Spinal cord (tissue), 10 donors: Measurements from ENCODE around the gene RXRA. TPM values are rescaled to one million over a fixed set of nuclear protein-coding genes. Genes with fewer than 3 reads are reported as not detected.
A peak's percentile ranks its signal among the peaks of the same experiment; 100 is the strongest.

Experiments used
- DNase-seq, 6 donors: peaks; one replicate each; pipeline versions ENCODE4 v3.0.0 to v3.0.0-alpha.2; 2013 to 2015; ENCODE audit warnings: low spot score in 6 of 6, low read depth in 4 of 6
- H3K27ac ChIP-seq: one replicate; pipeline ENCODE4 v1.5.1; 2013; ENCODE audit warnings: low read depth, low read length, control low read depth
- H3K27me3 ChIP-seq: one replicate; pipeline ENCODE4 v1.6.1; 2013; ENCODE audit warnings: low read length; ENCODE audit not compliant: control insufficient read depth, insufficient read depth
- H3K36me3 ChIP-seq: one replicate; pipeline ENCODE4 v1.6.1; 2013; ENCODE audit warnings: low read length; ENCODE audit not compliant: control insufficient read depth, insufficient read depth
- H3K4me1 ChIP-seq: one replicate; pipeline ENCODE4 v1.6.1; 2013; ENCODE audit warnings: low read length; ENCODE audit not compliant: control insufficient read depth, insufficient read depth
- H3K4me3 ChIP-seq: one replicate; pipeline ENCODE4 v1.5.1; 2013; ENCODE audit warnings: low read depth, low read length, control low read depth
- H3K9me3 ChIP-seq: one replicate; pipeline ENCODE4 v1.6.1; 2013; ENCODE audit warnings: low read length; ENCODE audit not compliant: control insufficient read depth, insufficient read depth
- WGBS: methylation state at CpG from one replicate; pipeline ENCODE4 v1.1.5; 2013; ENCODE audit warnings: missing lambda C conversion rate; ENCODE audit not compliant: insufficient coverage; 5-methylcytosine and 5-hydroxymethylcytosine counted together
- polyA plus RNA-seq, 2 donors: library from polyadenylated mRNA; unstranded; fragments of 120-200 nt; gene quantifications; one replicate each; pipeline ENCODE4 v1.2.1, GENCODE V29; 2013; ENCODE audit not compliant: insufficient read length in 2 of 2
- total RNA-seq, 2 donors: library from RNA; depleted of rRNA in 1 of 2; stranded (reverse); fragments of 120-200 nt in 1 of 2; fragments of >200 nt in 1 of 2; gene quantifications; one replicate each; pipeline versions ENCODE4 v1.2.3 to v1.2.4, GENCODE V29; 2013 to 2014
- donor health status: healthy.

Gene RXRA
- total and polyA plus RNA-seq, 4 donors, result 9.4 to 32.3 (median 26.1) TPM

DNA sequence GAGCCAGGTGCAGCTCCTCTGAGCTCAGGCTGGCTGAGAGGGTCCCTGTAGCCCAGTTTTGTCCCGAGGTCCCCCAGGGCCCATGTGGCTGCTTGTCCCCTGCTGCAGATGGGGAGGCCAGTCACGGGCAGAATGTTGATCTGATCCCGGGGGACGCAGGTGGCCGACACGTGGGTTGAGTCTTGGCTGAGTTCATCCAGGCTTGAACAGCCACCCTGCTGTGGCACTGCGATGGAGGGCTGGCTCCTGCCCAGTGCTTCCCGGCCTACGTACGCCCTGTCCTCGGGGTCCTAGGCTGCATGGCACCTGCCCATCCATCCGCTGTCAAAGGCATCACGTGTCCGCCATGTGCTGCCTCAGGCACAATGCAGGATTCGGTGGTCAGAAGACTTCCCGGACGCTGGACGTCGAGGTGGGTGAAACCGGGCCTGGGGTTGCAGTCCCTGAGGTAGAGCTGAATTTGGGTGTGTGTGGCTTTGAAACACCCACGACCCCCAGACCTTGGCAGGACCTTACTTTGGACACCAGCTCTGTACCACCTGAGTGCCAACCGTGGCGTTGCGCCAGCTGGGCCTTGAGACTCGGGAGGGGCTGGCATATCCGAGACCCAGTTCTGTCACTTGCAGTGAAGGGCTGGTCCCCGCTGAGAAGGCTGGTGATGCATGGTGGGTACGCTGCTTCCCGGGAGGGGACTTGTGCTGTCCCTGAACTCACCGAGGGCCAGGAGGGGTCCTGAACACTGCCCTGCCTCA, 22.3 kb downstream of the RXRA start:
- Histone ChIP-seq H3K9me3 (no peaks in the 10 kb centered on the region), H3K27ac (no peak overlapping the region), H3K4me1 (peaks cover 91% of the 10 kb centered on the region), H3K27me3 (no peaks in the 10 kb centered on the region), H3K36me3 (peaks cover 39% of the 10 kb centered on the region), H3K4me3 (no peak overlapping the region)
- no peak for DNase-seq
- 51% methylated on average over 27 of the region's 30 CpGs for WGBS

DNA sequence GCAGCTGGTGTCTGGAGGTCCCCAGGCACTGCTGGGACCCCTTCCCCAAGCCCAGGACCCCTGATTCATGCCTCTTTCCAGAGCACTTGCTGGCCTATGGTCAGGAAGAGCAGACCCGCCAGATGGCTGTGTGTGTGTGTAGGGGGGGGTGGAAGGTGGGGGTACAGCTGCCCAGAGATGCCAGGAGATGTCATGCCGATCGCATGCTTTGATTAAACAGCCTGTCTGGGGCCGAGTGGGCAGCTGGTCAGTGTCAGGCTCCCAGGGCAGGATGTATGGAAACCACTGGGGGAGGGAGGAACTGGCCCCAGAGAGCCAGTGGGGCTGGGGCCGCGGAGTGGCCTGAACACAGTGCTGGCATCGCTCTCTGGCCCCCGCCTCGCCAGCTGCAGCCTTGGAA, 23.7 kb downstream of the RXRA start:
- H3K27me3 ChIP-seq, result no peaks in the 10 kb centered on the region
- H3K27ac ChIP-seq, result no peak overlapping the region
- H3K4me1 ChIP-seq, result peaks cover 90% of the 10 kb centered on the region
- DNase-seq, result no peak
- peaks cover 35% of the 10 kb centered on the region for H3K36me3 ChIP-seq
- no peaks in the 10 kb centered on the region for H3K9me3 ChIP-seq
- WGBS, result 78% methylated on average over 9 of the region's 9 CpGs
- H3K4me3 ChIP-seq, result no peak overlapping the region

DNA sequence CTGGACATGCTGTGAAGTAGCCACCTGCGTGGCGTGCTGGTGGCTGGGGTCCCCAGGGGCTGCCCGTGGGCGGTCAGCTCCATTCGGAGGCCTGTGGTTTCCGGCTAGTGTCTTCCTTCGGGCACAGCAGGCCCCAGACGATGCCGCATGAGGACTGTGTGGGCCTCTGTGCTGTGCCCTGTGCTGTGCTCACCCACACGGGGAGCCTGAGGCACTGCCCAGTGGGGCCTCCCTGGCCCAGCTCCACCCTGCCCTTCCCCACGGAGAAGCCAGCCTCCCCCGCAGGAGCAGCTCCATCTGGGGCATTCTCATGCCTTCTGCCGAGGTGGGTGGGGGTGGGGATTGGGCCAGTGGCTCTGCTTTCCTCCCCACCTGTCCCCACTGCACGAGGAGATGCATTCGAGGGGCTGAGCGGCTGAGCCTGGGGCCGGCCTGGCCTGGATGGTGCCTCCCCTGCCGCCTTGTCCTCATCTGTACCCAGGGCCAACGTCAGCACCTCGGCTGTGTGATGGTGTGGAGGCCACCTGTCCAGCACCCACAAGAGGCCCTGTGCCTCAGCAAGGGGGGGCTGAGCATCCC, 24.2 kb downstream of the RXRA start:
- Histone ChIP-seq H3K36me3 (peaks cover 35% of the 10 kb centered on the region), H3K4me3 (no peak overlapping the region), H3K9me3 (no peaks in the 10 kb centered on the region), H3K27ac (no peak overlapping the region), H3K27me3 (no peaks in the 10 kb centered on the region), H3K4me1 (peaks cover 87% of the 10 kb centered on the region)
- DNase-seq, result no peak
- WGBS, result 65% methylated on average over 14 of the region's 20 CpGs

DNA sequence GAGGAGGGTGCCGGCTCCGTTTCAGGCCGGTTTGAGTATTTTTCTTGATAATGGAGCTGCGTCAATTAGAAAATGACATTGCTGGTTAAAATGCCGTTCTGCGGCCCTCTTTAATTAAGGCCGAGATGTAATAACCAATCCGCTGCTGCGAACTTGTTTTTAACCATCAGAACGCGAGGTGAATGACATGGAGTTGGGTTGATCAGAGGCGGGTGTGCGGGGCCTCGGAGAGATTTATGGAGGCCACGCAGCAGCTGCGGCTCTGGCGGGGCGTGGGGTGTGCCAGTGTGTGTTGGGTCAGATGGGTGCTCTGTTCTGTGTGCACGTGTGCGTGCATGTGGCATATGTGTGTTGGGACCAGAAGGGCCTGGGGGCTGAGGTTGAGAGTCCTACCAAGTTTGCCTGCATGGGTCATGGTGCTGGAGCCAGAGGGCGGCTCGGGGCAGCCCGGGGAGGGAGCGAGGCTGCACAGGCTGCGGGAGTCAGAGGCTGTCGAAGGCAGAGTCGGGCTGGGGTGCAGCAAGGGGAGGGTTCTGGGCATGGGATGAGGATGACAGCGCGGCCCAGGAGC, 25.4 kb downstream of the RXRA start:
- Histone ChIP-seq H3K9me3 (no peaks in the 10 kb centered on the region), H3K36me3 (peaks cover 40% of the 10 kb centered on the region), H3K4me1 (peaks cover 81% of the 10 kb centered on the region), H3K27me3 (no peaks in the 10 kb centered on the region), H3K27ac (no peak overlapping the region), H3K4me3 (no peak overlapping the region)
- WGBS, result 65% methylated on average over 29 of the region's 29 CpGs
- DNase-seq, result peak in 1 of 6 donors; percentile 55

DNA sequence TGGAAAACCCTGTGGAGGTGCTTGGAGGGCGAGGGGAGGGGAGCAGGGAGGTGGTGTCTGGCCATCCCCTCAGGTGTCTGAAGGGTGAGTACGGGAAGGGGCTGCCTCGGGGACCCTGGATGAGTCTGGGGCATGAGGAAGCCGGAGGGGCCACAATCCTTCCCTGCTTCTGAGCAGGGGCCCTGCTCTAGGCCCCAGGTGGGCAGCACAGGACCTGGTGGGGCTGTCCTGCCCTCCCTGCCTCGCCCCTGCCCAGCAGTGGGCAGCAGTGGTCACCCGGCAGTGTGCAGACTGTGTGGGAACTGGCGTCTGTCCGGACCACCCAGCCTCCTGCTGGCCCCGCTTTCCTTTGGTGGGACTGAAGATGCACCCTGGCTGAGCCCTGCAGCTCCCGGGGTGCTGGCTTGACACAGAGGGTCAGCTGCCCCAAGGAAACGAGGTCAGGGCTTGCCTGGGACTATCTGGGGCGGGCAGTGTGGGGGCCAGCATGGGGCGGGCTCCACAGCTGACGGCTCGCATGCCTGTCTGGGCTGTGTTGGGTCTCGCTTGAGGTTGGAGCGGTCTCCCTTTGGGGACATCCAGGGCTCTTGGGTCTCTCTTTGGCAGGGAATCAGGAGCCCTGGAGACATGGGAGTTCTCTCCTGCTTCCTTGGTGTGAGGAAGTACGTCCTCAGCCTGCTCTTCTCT, 26.1 kb downstream of the RXRA start:
- WGBS, result 89% methylated on average over 18 of the region's 18 CpGs
- Histone ChIP-seq H3K4me1 (peaks cover 80% of the 10 kb centered on the region), H3K36me3 (peaks cover 40% of the 10 kb centered on the region), H3K4me3 (no peak overlapping the region), H3K9me3 (no peaks in the 10 kb centered on the region), H3K27me3 (no peaks in the 10 kb centered on the region), H3K27ac (no peak overlapping the region)
- no peak for DNase-seq

DNA sequence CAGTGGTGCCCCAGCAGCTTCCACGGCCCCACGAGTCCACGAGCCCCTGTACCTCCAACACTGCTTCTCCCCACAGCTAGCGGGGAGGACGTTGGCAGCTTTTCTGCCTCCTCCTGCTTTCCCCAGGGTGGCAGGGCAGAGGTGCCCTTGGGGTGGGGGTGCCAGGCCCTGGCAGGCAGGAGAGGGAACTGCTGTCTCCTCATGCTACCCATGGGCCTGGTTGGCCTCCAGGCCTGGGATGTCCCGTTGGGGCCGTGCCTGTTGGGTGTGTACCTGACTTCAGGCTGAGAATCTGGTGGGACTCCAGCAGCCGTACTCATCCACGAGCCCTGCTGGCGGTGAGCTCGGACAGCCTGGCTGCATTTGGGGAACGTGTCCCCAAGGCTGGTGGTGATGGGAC, 27.3 kb downstream of the RXRA start:
- H3K36me3 ChIP-seq, result peaks cover 43% of the 10 kb centered on the region
- H3K4me1 ChIP-seq, result peaks cover 80% of the 10 kb centered on the region
- H3K4me3 ChIP-seq, result no peak overlapping the region
- no peaks in the 10 kb centered on the region for H3K27me3 ChIP-seq
- 83% methylated on average over 7 of the region's 12 CpGs for WGBS
- H3K27ac ChIP-seq, result no peak overlapping the region
- no peaks in the 10 kb centered on the region for H3K9me3 ChIP-seq
- DNase-seq, result no peak

DNA sequence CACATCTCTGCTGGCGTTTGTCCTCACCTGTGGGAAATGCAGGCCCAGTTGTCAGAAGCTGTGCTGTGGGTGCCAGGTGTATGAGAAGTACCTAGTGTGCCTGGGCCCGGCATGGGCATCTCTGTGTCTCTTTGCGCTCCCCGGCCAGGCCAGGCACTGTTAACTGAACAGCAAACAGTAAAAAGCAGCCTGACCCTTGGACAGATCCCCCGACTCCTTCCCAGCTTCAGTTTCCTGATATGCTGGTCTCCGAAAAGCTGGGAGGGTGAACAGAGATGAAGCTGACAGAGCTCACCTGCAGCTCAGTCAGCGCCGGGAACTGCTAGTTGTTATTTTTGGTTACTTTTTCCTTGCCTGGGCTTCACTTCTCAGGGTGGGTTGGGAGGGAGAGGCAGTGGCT, 28.9 kb downstream of the RXRA start:
- Histone ChIP-seq H3K27ac (no peak overlapping the region), H3K4me3 (no peak overlapping the region), H3K36me3 (peaks cover 36% of the 10 kb centered on the region), H3K27me3 (no peaks in the 10 kb centered on the region), H3K9me3 (no peaks in the 10 kb centered on the region), H3K4me1 (peaks cover 80% of the 10 kb centered on the region)
- no peak for DNase-seq
- 85% methylated on average over 8 of the region's 8 CpGs for WGBS

DNA sequence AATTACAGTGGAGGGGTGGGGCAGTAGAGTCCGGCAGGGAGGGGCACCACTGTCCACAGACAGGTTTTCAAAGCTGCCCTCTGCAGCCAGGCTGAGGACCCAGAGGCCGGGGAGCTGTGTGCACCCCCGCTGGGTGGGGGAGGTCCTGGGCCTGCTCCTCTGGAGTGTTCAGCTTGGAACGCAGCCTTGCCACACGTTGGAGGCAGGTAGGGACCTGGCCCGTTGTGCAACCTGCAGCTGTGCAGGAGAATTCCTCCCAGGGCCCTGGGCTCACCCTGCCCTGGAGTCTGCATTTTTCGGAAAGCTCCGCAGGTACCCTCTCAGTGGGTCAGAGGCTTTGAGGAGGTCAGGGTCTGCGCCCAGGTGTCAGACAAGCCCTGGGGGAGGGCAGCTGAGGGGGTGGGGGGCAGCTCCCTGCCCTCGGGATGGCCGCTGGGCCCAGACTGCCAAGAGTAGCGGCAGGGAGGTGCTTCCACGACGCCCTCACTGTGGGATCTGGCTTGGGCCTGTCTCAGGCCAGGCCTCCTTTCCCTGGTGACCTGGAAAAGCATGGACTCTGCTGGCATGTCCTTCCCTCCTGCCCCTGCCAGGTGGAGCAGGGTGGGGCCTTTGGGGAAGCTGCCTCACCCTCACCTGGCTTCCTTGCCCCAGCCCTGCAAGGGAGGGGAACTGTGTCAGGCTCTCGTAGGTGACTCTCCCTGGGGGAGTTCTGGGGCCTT, 29.5 kb downstream of the RXRA start:
- peaks cover 36% of the 10 kb centered on the region for H3K36me3 ChIP-seq
- no peaks in the 10 kb centered on the region for H3K27me3 ChIP-seq
- no peak overlapping the region for H3K4me3 ChIP-seq
- no peaks in the 10 kb centered on the region for H3K9me3 ChIP-seq
- WGBS, result 80% methylated on average over 15 of the region's 15 CpGs
- no peak for DNase-seq
- H3K27ac ChIP-seq, result no peak overlapping the region
- H3K4me1 ChIP-seq, result peaks cover 80% of the 10 kb centered on the region
